GM19455 (cell line): ENCODE results near the gene POLR2F.
"Not testable (repeated sequence)": the region's sequence is repeated elsewhere in the genome, so short reads cannot be mapped to it uniquely, and the experiment has no call there.

Source experiments
- ATAC-seq: cut with Tn5 transposase; IDR thresholded peaks from one replicate; pipeline ENCODE4 v1.9.1; 2021; ENCODE audit not compliant: unreplicated experiment

Gene POLR2F

DNA sequence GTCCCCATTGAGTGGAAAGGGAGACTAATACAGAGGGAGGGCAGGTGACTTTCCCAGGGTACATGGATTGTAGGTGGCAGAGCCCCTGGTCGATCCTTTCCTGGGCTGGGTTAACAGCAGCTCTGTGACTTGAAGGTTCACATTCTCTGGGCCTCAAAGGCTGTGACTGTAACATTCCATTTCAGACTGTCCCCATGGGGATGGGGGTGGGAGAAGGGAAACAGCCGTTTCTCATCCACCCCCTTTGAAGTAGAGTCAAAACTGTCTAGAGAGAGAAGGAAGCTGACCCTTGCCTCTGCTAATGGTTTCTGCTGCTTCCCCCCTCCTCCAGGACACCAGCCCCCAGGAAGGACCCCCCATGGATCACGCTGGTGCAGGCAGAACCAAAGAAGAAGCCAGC lies 28.2 kb upstream of the POLR2F start:
- ATAC-seq, result no peak

DNA sequence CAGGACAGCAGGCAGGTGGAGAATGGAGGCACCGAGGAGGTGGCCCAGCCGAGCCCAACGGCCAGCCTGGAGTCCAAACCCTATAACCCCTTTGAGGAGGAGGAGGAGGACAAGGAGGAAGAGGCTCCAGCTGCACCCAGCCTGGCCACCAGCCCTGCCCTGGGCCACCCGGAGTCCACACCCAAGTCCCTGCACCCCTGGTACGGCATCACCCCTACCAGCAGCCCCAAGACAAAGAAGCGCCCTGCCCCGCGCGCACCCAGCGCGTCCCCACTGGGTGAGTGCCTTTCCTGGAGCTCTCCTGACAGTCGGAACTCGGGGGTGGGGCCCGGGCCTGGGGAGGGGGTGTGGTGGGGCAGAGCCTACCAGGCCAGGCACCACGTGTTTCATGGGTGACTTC lies 27.7 kb upstream of the POLR2F start:
- ATAC-seq, result no peak

DNA sequence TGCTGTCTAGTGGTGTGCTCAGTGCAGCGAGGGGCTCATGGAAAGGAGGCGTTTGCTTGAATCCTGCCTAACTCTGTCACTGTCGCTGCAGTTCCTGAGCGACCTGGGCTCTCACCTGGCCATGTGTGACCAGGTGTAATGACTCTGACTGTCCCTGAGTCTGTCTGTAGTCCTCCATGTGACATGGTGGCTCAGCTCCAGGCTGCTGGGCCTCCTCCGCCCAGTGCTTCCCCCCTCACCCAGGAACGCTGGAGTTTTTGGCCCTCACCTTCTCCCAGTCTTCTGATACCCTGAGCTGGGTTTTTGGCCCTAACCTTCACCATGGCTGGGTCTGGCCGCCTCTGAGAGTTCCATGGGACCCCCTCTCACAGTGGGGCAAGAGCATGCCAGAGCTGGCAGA lies 27.1 kb upstream of the POLR2F start:
- no peak for ATAC-seq

DNA sequence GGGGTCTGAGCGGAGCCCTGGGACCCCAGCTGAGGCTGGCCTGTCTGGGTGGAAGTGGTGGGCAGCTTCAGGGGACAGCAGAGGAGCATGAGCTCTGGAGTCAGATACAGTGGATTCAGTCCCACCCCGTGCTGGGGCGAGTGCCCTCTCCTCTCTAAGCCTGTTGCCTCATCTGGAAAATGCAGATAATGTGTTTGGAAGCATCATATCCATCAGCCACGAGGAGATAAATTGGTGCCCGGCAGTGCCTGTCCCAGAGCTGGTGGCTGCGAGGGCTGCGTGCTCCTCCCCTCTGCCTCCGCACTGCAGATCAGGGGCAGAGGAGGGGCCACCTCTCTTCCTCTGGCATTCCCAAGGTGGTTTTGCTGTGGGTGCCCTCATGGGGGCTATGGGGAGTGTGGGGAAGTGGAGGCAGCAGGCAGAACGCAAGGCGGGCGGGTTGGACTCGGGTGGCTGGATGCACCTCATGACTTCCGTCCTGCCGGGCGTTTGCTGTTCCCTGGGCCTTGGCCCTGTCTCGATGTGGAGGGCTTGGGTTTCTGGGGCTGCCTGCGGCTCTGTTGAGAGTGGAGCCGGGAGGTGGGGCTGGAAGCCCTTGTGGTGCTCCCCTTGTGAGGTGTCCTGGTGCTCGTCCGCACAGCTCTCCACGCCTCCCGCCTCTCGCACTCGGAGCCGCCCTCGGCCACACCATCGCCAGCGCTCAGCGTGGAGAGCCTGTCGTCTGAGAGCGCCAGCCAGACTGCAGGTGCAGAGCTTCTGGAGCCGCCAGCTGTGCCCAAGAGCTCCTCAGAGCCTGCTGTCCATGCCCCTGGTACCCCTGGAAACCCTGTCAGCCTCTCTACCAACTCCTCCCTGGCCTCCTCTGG lies 26.5 kb upstream of the POLR2F start:
- ATAC-seq, result no peak

DNA sequence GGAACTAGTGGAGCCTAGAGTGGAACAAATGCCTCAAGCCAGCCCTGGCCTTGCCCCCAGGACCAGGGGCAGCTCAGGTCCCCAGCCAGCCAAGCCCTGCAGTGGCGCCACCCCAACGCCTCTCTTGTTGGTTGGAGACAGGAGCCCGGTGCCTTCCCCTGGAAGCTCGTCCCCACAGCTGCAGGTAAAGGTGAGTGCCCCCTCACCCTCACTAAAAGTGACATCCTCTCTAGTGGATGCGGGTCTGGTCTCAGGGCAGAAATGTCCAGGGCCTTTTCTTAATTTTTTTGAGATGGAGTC lies 25.9 kb upstream of the POLR2F start:
- ATAC-seq, result no peak

DNA sequence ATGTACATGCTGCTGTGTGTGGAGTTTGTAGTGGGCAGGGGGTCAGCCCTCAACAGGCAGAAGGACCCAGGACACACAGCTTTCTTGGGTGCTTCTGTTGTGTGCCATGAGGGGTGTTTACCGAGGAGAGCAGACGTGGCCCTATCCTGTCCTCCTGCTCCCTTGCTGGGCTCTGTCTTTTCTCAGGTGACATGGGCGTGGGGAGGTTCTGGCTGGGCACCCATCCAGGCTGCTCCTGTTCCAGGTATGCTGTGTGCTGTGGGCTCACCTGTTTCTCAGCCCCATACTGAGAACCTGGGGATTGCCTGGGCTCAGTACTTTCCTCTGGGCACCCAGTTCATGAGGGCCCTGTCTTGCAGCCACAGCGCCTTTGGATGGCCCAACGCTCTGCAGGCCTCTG lies 24.1 kb upstream of the POLR2F start:
- ATAC-seq, result no peak

DNA sequence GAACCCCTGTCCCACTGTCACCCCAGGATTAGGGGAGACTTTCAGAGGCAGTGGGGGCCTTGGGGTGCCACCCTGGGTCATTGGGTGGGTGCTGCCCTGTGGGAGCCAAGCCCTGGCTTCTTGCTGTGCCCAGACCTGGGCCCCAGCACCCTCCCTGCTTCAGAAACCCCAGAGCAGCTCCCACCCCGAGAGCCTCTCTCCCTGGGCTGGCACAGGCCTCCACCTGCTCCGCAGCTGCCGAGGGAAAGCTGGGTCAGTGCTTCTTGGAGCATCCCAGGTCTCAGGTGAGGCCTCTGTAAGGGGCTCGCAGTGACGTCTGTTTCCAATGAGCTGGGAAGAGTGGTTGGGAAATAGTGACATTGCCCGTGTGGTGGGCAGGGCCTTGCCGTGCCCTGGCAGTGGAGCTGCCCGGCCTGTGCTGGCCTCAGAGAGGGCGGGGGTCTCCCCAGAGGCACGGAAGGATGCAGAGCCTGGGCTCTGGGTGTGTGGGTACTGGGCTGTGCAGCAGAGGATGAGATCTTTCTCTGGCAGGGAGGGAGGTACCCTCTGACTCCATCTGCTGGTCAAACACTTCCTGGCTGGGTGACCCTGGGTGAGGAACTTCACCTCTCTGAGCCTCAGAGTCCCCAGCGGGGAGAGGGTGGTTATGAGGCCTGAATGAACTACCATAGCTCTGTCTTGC lies 23.1 kb upstream of the POLR2F start:
- ATAC-seq, result no peak

DNA sequence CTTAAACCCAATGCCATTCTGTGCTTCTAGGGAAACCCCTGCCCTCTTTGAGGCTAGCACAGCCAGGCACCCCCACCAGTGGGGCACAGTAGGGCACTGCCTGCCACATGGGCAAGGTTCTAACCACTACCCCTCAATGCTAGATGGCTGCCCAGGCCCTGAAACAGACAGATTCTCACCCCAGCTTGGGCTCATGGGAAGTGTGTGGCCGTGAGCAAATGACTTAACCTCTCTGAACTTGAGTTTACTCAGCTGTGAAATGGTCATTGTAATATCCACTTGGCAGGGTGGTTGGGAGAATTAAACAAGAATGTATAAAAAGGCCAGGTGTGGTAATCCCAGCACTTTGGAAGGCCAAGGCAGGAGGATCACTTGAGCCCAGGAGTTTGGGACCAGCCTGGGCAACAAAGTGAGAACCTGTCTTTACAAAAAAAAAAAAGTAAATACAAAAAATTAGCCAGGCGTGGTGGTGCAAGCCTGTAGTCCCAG lies 22.5 kb upstream of the POLR2F start:
- no peak for ATAC-seq

DNA sequence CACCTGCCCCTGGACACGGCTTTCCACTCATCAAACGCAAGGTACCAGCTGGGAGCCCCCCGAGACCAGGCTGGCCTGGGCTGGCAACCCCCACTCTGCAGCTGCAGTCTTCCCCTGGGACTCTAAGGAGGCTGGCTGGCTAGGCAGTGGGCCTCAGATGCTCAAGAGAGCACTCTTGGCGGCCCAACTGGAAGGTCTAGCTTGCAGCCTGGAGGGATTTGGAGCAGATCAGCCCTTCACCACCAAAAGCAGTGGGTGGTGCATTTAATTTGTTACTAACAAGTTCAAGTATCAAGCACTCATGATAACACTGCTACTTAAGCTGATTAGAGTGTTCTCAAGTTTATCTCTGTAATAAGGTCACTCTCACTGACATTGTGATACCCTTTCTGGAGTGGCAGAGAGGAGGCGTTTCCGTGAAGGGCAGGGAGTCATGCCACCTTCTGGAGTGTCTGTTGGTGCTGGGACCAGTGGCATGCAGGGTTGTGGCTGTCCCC lies 21.6 kb upstream of the POLR2F start:
- ATAC-seq, result no peak

DNA sequence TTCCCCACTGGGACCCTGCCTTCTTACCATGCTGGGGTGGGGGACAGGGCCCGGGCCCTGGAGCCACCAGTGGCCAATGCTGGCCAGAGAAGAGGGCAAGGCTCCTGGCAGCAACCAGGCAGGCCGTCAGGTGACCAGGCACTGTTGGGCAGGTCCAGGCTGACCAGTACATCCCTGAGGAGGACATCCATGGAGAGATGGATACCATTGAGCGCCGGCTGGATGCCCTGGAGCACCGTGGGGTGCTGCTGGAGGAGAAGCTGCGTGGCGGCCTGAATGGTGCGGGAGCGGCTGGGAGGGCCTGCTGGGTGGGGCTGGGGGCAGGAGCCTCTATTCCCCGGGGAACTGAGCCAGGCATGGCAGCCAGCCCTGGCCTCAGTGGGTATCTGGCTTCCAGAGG lies 21.1 kb upstream of the POLR2F start:
- no peak for ATAC-seq

DNA sequence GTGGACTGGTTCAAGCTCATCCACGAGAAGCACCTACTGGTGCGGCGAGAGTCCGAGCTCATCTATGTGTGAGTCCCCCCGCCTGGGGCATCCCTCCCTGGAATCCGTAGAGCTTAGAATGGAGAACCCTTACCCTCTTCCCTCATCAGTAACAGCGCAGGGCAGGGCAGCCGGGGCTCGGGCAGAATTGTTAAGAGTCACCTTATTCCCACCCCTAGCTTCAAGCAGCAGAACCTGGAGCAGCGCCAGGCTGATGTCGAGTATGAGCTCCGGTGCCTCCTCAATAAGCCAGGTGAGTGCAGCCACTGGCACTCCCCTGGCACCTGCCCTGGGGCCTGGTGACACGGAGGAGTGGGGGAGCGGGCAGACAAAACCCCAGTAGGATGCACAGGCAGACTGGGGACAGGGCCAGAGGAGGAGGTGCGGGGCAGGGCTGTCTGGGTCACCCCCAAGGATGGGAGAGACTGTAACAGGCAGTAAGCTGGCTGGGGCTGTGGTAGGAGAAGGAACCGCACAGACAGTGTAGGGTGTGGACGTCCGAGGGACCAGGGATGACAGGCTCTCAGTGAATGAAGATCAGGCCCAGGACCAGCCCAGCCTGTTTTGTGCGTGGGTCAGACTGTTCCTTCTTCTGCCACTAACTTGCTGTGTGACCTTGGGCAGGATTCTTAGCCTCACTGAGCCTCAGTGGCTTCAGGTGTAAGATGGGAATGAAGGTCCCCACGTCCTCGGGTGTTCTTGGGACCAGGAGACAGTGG lies 20.5 kb upstream of the POLR2F start:
- ATAC-seq, result no peak

DNA sequence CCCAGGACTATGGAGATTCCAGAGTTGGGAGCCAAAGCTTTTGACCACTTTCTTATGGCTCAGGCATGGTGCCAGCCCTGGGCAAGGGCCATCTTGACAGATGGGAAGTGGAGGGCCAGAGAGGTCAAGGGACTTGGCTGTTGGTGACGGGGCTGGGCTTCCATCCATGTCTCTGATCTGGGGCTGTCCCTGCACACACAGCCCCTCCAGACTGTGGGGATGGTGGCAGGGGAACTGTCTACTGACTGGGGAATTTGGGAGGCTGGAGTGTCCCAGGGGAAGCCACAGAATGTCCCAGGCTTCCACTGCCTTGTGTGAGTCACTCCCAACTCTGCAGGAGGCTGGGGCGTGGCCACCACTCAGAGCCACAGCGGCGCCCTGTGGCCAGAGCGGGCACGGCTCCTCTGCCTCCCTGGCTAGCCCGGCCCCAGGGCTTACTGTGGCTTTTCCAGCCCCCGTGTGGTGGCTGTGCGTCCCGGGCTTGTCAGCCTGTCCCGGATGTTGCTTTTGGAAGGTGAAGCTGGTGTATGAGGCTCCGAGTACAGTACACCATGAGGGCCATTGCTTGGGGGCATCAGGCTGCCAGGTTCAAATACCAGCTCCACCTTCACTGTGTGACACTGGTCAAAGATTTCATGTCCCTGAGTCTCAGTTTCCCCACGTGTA lies 19.7 kb upstream of the POLR2F start:
- ATAC-seq, result no peak

DNA sequence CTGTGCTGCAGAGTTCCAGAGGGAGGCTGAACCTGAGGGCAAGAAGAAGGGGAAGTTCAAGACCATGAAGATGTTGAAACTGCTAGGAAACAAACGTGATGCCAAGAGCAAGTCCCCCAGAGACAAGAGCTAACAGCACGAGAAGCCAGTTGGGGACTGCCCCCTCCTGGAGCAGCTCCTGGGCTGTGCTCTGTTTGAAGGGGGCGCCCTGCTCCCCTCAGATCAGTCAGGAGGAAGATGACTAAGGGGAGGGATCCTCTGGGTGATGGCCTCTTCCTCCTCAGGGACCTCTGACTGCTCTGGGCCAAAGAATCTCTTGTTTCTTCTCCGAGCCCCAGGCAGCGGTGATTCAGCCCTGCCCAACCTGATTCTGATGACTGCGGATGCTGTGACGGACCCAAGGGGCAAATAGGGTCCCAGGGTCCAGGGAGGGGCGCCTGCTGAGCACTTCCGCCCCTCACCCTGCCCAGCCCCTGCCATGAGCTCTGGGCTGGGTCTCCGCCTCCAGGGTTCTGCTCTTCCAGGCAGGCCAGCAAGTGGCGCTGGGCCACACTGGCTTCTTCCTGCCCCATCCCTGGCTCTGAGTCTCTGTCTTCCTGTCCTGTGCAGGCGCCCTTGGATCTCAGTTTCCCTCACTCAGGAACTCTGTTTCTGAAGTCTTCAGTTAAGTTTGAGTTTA lies 12.7 kb upstream of the POLR2F start:
- ATAC-seq, result no peak

DNA sequence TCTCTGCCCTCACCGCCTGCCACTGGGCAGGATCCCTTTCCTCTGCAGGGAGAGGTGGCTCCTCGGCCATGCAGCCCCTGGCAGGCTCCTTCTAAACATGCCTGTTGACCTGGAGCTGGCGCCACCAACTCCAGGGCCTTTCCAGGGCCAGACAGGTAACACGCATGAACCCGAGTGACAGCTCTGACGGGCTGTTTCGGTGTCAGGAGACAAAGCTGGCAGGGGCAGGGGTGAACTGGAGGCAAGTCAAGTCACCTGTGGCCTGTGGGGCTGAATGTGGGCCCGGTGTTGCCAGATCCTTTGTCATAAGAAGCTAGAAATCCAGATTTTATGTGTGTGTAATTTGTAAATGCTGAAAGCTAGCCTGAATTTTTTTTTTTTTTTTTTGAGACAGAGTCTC lies 11.4 kb upstream of the POLR2F start:
- ATAC-seq, result no peak

DNA sequence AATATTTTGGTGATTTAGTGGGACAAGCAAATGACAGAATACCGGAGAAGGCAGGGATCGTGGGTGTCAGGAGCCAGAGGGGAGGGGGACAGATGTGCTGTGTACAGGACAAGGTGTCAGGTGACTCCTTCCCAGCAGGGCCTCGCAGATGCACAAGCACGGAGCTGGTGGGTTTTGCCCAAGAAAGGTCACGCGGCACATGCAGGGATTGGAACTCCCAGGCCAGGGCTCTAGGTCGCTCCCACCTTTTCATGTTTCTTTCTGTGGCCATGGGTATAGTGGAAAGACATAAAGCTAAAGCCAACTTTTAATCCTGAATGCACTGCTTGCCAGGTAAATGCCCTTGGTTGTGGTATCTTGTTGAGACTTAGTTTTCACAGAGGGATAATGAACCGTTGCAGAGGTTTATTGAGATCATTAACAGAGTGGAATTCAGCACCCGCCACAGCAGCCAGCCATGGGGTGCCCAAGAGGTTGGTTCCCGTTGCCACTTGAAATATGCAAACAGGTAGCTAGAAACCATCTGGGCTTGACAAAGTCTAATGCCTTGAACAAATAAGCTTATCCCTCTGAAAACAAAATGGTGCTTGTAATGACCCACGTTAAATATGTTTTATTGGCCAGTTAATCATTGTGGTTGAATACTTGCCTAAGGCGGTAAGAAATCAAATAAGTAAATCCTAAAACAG lies 10.2 kb upstream of the POLR2F start:
- no peak for ATAC-seq

DNA sequence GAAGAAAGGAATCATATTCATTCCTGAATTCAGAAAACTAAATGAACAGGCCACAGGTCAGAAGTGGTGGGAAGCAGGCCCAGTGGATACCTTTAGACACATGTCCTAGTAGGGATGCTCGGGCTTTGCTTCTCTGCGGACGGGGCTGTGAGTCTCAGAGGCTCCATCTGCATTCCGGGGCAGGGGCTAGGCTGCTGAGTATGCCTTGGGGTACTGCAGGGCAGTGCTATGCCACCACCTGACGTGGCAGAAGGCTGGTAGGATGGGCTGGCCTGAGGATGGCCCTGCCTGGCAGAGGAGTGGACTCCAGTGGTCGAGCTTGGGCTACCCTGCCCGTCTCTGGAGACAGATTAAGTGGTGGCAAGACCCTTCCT lies 9.7 kb upstream of the POLR2F start:
- ATAC-seq, result no peak

DNA sequence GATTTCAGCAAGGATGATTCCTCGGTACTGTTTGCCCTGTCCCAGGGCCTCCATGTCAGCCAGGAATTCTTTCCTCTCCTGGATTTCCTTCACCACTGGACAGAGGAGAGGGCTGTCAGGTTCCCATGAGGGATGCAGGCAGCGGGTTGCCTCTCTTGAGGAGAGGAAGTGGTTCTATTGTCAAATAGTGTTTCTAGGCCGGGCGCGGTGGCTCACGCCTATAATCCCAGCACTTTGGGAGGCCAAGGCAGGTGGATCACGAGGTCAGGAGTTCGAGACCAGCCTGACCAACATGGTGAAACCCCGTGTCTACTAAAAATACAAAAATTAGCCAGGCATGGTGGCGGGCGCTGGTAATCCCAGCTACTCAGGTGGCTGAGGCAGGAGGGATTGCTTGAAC lies 9.1 kb upstream of the POLR2F start:
- not testable (repeated sequence) for ATAC-seq

DNA sequence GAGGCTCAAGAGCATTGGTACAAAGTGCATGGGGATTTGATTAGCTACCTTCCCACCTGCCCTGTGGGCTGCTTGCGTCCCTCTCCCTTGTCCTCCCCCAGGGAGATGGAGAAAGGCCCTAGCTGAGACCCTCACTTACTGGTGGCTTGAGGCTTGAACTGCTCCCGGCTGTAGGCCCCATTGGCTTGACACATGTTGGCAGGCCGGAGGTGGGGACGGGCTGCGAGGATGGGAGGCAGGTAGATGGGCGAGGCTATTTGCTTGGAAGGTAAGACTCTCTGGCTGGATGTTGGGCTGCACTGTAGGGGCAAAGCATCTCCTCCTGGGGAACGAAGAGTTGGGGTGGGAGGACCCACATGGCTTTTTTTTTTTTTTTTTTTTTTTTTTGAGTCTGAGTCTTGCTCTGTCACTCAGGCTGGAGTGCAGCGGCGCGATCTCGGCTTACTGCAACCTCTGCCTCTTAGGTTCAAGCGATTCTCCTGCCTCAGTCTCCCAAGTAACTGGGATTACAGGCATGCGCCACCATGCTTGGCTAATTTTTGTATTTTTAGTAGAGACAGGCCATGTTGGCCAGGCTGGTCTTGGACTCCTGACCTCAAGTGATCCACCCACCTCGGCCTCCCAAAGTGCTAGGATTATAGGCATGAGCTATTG lies 6.2 kb upstream of the POLR2F start:
- not testable (repeated sequence) for ATAC-seq

DNA sequence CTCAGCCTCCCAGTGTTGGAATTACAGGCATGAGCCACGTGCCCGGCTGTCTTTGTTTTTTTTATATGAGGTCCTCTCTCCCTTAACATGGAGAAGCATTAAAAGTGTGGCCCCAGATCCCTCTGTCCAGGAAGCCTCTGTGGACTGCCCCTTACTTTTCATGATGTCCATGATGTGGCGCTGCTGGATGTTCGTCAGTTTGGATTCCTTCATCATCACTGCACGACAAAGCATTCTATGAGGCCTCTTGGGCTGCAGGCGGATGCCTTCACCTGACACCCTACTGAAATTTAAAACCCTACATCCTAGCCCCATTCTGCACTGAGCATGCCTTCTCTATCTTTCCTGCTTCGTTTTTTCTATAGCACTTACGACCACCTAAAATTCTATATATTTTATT lies 2.2 kb upstream of the POLR2F start:
- ATAC-seq, result no peak

DNA sequence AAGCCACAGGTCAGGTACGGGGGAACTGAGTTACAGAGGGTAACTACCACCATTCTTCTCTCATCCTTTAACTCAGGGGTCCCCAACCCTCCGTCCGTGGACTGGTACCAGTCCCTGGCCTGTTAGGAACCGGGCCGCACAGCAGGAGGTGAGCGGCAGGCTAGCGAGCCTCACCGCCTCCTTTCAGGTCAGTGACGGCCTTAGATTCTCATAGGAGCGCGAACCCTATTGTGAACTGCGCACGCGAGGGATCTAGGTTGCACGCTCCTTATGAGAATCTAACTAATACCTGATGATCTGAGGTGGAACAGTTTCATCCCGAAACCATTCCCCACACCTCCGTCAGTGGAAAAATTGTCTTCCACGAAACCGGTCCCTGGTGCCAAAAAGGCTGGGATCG lies 870 bp upstream of the POLR2F start:
- ATAC-seq, result not testable (repeated sequence)
